Erythroblast (primary cell): ENCODE data around the gene FAP.

ENCODE experiments used
- DNase-seq, 2 experiments: peaks; one replicate each; lab custom pipeline; 2025; lab: John Stamatoyannopoulos, UW
- GATA1 ChIP-seq: IDR thresholded peaks from 2 replicates; pipeline ENCODE4 v1.6.1; 2011; ENCODE audit warnings: low read depth, mild to moderate bottlenecking, control low read depth, low read length, moderate library complexity
- POLR2A ChIP-seq: IDR thresholded peaks from 2 replicates; pipeline ENCODE4 v1.6.1; 2011; ENCODE audit warnings: mild to moderate bottlenecking, low read length

Gene FAP

GRCh38 chr2:162152147-162152546, 91.1 kb downstream of the FAP start, which contains the start of gene GCG:
TSS of gene GCG (minus strand) at chr2:162152247. CDS start at chr2:162149178, 3,069 bp downstream.
- TF ChIP-seq POLR2A (no peak), GATA1 (no peak)
- no peak for DNase-seq

- DNase-seq, result no peak
Measured at GRCh38 chr2:162149940-162150339, 93.3 kb downstream of the FAP start.

GRCh38 chr2:162149466-162149865, 93.8 kb downstream of the FAP start:
- DNase-seq, result no peak
- no peak for TF ChIP-seq GATA1
- no peak for TF ChIP-seq POLR2A

More at GRCh38 chr2:162149940-162150339, 93.3 kb downstream of the FAP start:
- TF ChIP-seq POLR2A (no peak), GATA1 (no peak)

GRCh38 chr2:162148956-162149355, 94.3 kb downstream of the FAP start:
- no peak for DNase-seq
- no peak for TF ChIP-seq POLR2A
- no peak for TF ChIP-seq GATA1

- TF ChIP-seq POLR2A, result no peak
- TF ChIP-seq GATA1, result no peak
- DNase-seq, result no peak
Measured at GRCh38 chr2:162143969-162144368, 99.3 kb downstream of the FAP start.

- TF ChIP-seq GATA1 (no peak), POLR2A (no peak)
Measured at GRCh38 chr2:162138310-162138709, 104.9 kb downstream of the FAP start.

GRCh38 chr2:162127422-162127821, 115.8 kb downstream of the FAP start:
- DNase-seq, result peak in 1 of 2 experiments; percentile 5
- TF ChIP-seq POLR2A (no peak), GATA1 (no peak)

More at GRCh38 chr2:162138310-162138709, 104.9 kb downstream of the FAP start:
- DNase-seq, result no peak

- no peak for DNase-seq
- TF ChIP-seq GATA1 (no peak), POLR2A (no peak)
Measured at GRCh38 chr2:162126527-162126926, 116.7 kb downstream of the FAP start.

GRCh38 chr2:162126111-162126519, 117.1 kb downstream of the FAP start:
- TF ChIP-seq GATA1 (no peak), POLR2A (no peak)
- DNase-seq, result no peak

GRCh38 chr2:162125138-162125537, 118.1 kb downstream of the FAP start:
- no peak for DNase-seq
- TF ChIP-seq POLR2A, result no peak

GRCh38 chr2:162123806-162124758, 119.2 kb downstream of the FAP start:
- TF ChIP-seq GATA1 (no peak), POLR2A (no peak)
- peak; percentile 53 to 75 for DNase-seq
